Esophagus squamous epithelium (tissue), 4 donors: ENCODE data around the gene NR4A3.

ENCODE experiments used
- POLR2A ChIP-seq, 4 donors: fragments of 450-650 bp; IDR thresholded peaks; one replicate each; pipeline ENCODE4 v1.6.1; 2017; ENCODE audit warnings: antibody characterized with exemption in 4 of 4, mild to moderate bottlenecking in 4 of 4, moderate library complexity in 3 of 4
- TF ChIP-seq, protein P1 (sequence below), 6 experiments: fragments of 450-650 bp in 4 of 6; fragments of 200-600 bp in 2 of 6; sonication (generic) in 2 of 6; IDR thresholded peaks; one replicate each; pipeline ENCODE4 v1.5.1; 2016 to 2019; ENCODE audit warnings: antibody characterized with exemption in 6 of 6, mild to moderate bottlenecking in 4 of 6, moderate library complexity in 4 of 6

DNA sequence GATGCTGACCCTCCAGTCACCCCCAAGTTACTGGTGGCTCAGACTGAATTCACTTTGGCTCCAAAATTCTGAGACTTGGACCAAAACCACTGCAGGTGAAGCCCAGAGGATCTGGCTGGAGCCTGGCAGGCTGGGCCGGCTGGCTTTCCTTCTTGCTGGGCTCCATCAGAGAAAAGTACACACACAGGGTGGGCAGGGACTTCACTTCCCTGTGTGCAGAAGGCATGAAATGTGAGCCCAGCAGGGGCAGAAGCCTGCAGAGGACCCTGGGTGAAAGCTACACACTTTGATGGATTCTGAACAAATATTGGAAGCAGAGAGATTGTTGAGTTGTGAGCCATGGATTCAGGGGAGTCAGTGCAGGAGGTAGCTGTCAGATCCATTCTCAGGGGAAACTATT is 18.4 kb downstream of the NR4A3 start:
- no peak for TF ChIP-seq POLR2A (IDR thresholded peaks at IDR 0.05)
- TF ChIP-seq, protein P1, sequence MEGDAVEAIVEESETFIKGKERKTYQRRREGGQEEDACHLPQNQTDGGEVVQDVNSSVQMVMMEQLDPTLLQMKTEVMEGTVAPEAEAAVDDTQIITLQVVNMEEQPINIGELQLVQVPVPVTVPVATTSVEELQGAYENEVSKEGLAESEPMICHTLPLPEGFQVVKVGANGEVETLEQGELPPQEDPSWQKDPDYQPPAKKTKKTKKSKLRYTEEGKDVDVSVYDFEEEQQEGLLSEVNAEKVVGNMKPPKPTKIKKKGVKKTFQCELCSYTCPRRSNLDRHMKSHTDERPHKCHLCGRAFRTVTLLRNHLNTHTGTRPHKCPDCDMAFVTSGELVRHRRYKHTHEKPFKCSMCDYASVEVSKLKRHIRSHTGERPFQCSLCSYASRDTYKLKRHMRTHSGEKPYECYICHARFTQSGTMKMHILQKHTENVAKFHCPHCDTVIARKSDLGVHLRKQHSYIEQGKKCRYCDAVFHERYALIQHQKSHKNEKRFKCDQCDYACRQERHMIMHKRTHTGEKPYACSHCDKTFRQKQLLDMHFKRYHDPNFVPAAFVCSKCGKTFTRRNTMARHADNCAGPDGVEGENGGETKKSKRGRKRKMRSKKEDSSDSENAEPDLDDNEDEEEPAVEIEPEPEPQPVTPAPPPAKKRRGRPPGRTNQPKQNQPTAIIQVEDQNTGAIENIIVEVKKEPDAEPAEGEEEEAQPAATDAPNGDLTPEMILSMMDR (IDR thresholded peaks at IDR 0.05), result no peak
